ENCODE results near the gene THUMPD3. TPM values are rescaled to one million over a fixed set of nuclear protein-coding genes. Genes with fewer than 3 reads are reported as not detected.

The THUMPD3 gene
- total RNA-seq, 4 donors from 2014 or later: 19.8 to 37.6 (median 27.0) TPM

- WGBS, 2 donors: 70 to 79% methylated on average over 5 of the region's 5 CpGs
- no peak overlapping the region for H3K4me3 ChIP-seq (ENCODE audit: low read depth, poor library complexity, severe bottlenecking)
- TF ChIP-seq CTCF (IDR thresholded peaks at IDR 0.05) (no peak), POLR2A (IDR thresholded peaks at IDR 0.05) (no peak)
- intact Hi-C loops (cut with DNase I; ENCODE audit: low total_unique reads): no loop called here
- no peak for DNase-seq (ENCODE audit: low spot score in 2 of 2)
Observed at GRCh38 chr3:9388562-9389272, 25.9 kb downstream of the THUMPD3 start.

GRCh38 chr3:9390265-9390888 lies 27.5 kb downstream of the THUMPD3 start:
- WGBS, 2 donors: 95 to 96% methylated on average over 5 of the region's 5 CpGs
- intact Hi-C loops (cut with DNase I; ENCODE audit: low total_unique reads): no loop called here
- H3K4me3 ChIP-seq (ENCODE audit: low read depth, poor library complexity, severe bottlenecking): no peak overlapping the region
- TF ChIP-seq CTCF (IDR thresholded peaks at IDR 0.05): no peak
- TF ChIP-seq POLR2A (IDR thresholded peaks at IDR 0.05): no peak
- DNase-seq (ENCODE audit: low spot score in 2 of 2): no peak

GRCh38 chr3:9392041-9392440 lies 29.2 kb downstream of the THUMPD3 start:
- 18 to 21% methylated on average over 1 of the region's 1 CpG for WGBS, 2 donors
- DNase-seq (ENCODE audit: low spot score in 2 of 2): no peak
- H3K4me3 ChIP-seq (ENCODE audit: low read depth, poor library complexity, severe bottlenecking): no peak overlapping the region
- TF ChIP-seq POLR2A (IDR thresholded peaks at IDR 0.05): no peak
- TF ChIP-seq CTCF (IDR thresholded peaks at IDR 0.05): no peak
- intact Hi-C loops (cut with DNase I; ENCODE audit: low total_unique reads): no loop called here

GRCh38 chr3:9395570-9396300 lies 32.9 kb downstream of the THUMPD3 start:
- H3K4me3 ChIP-seq (ENCODE audit: low read depth, poor library complexity, severe bottlenecking): peak overlapping the region; percentile 49
- TF ChIP-seq CTCF (IDR thresholded peaks at IDR 0.05) (no peak), POLR2A (IDR thresholded peaks at IDR 0.05) (no peak)
- DNase-seq (ENCODE audit: low spot score in 2 of 2): no peak
- intact Hi-C loops (cut with DNase I; ENCODE audit: low total_unique reads): no loop called here
- 4 to 5% methylated on average over 15 of the region's 15 CpGs for WGBS, 2 donors

- peak overlapping the region; percentile 49 for H3K4me3 ChIP-seq (ENCODE audit: low read depth, poor library complexity, severe bottlenecking)
- TF ChIP-seq CTCF (IDR thresholded peaks at IDR 0.05) (no peak), POLR2A (IDR thresholded peaks at IDR 0.05) (no peak)
- peak in 1 of 2 donors; percentile 93 for DNase-seq (ENCODE audit: low spot score in 2 of 2)
- 0 to 1% methylated on average over 17 of the region's 25 CpGs for WGBS, 2 donors
- intact Hi-C loops (cut with DNase I; ENCODE audit: low total_unique reads): no loop called here
Observed at GRCh38 chr3:9396301-9396631, 33.4 kb downstream of the THUMPD3 start.

Data from lower leg skin (tissue), 4 donors.